ENCODE measurements around the gene DAB2. TPM values are rescaled to one million over a fixed set of nuclear protein-coding genes. Genes with fewer than 3 reads are reported as not detected.

The DAB2 gene
- polyA plus RNA-seq, 1 experiment = 206 TPM

GRCh38 chr5:39390945-39391344 lies 33.8 kb downstream of the DAB2 start:
- H3K27ac ChIP-seq (ENCODE audit: low read depth, low read length) = no peak overlapping the region
- CTCF ChIA-PET = interaction anchor here (3.7 kb wide), 1 partner anchor 14 kb away, joined by 22 read pairs; no protein-coding TSS in a partner anchor
- POLR2A ChIA-PET = no interaction called here
- no peaks in the 10 kb centered on the region for H3K27me3 ChIP-seq (ENCODE audit: control insufficient read depth, insufficient read depth, low read length)
- DNase-seq (ENCODE audit: low read depth, low spot score) = no peak
- no peaks in the 10 kb centered on the region for H3K9me3 ChIP-seq (ENCODE audit: control insufficient read depth, insufficient read depth, low read length)
- no peak for TF ChIP-seq CTCF (IDR thresholded peaks at IDR 0.05; ENCODE audit: low read depth, low read length)
- no peak overlapping the region for H3K4me3 ChIP-seq (ENCODE audit: low read depth, low read length)

- Histone ChIP-seq H3K4me3 (ENCODE audit: low read depth, low read length) (no peak overlapping the region), H3K9me3 (ENCODE audit: control insufficient read depth, insufficient read depth, low read length) (no peaks in the 10 kb centered on the region), H3K27me3 (ENCODE audit: control insufficient read depth, insufficient read depth, low read length) (no peaks in the 10 kb centered on the region), H3K27ac (ENCODE audit: low read depth, low read length) (no peak overlapping the region)
- DNase-seq (ENCODE audit: low read depth, low spot score) = no peak
- TF ChIP-seq CTCF (IDR thresholded peaks at IDR 0.05; ENCODE audit: low read depth, low read length) = no peak
- ChIA-PET POLR2A (no interaction called here), CTCF (no interaction called here)
These were observed 37.5 kb downstream of the DAB2 start for GRCh38 chr5:39387293-39387692.

GRCh38 chr5:39384271-39384670 lies 40.5 kb downstream of the DAB2 start:
- no peak for DNase-seq (ENCODE audit: low read depth, low spot score)
- ChIA-PET CTCF (interaction anchor here (1.0 to 2.4 kb wide), 2 partner anchors 8 to 11 kb away, joined by 3 to 16 read pairs; no protein-coding TSS in a partner anchor), POLR2A (no interaction called here)
- no peaks in the 10 kb centered on the region for H3K9me3 ChIP-seq (ENCODE audit: control insufficient read depth, insufficient read depth, low read length)
- no peak for TF ChIP-seq CTCF (IDR thresholded peaks at IDR 0.05; ENCODE audit: low read depth, low read length)
- H3K4me3 ChIP-seq (ENCODE audit: low read depth, low read length) = no peak overlapping the region
- no peak overlapping the region for H3K27ac ChIP-seq (ENCODE audit: low read depth, low read length)
- no peaks in the 10 kb centered on the region for H3K27me3 ChIP-seq (ENCODE audit: control insufficient read depth, insufficient read depth, low read length)

- Histone ChIP-seq H3K27me3 (ENCODE audit: control insufficient read depth, insufficient read depth, low read length) (no peaks in the 10 kb centered on the region), H3K27ac (ENCODE audit: low read depth, low read length) (no peak overlapping the region), H3K9me3 (ENCODE audit: control insufficient read depth, insufficient read depth, low read length) (no peaks in the 10 kb centered on the region), H3K4me3 (ENCODE audit: low read depth, low read length) (no peak overlapping the region)
- TF ChIP-seq CTCF (IDR thresholded peaks at IDR 0.05; ENCODE audit: low read depth, low read length) = no peak
- DNase-seq (ENCODE audit: low read depth, low spot score) = no peak
- POLR2A ChIA-PET = no interaction called here
- CTCF ChIA-PET = interaction anchor here (1.0 to 6.6 kb wide), 5 partner anchors 42 to 190 kb away, joined by 3 to 124 read pairs (median 13); no protein-coding TSS in a partner anchor
These were observed 43.4 kb downstream of the DAB2 start for GRCh38 chr5:39381376-39381775.

GRCh38 chr5:39379693-39380092 lies 45.1 kb downstream of the DAB2 start:
- ChIA-PET POLR2A (interaction anchor here (0.6 to 1.7 kb wide), 3 partner anchors 19 to 185 kb away, joined by 3 to 5 read pairs (median 3); partner anchors contain the start of gene DAB2), CTCF (interaction anchor here (0.5 to 6.6 kb wide), 5 partner anchors 45 to 304 kb away, joined by 3 to 124 read pairs (median 5); partner anchors contain the start of gene DAB2)
- no peak for TF ChIP-seq CTCF (IDR thresholded peaks at IDR 0.05; ENCODE audit: low read depth, low read length)
- Histone ChIP-seq H3K4me3 (ENCODE audit: low read depth, low read length) (no peak overlapping the region), H3K27me3 (ENCODE audit: control insufficient read depth, insufficient read depth, low read length) (no peaks in the 10 kb centered on the region), H3K9me3 (ENCODE audit: control insufficient read depth, insufficient read depth, low read length) (no peaks in the 10 kb centered on the region), H3K27ac (ENCODE audit: low read depth, low read length) (no peak overlapping the region)
- no peak for DNase-seq (ENCODE audit: low read depth, low spot score)

All from AG04450 (cell line).